Neuron (in vitro differentiated cells): Measurements from ENCODE around the gene SDR39U1.

Source experiments
- H2AFZ ChIP-seq: one replicate; pipeline ENCODE4 v1.6.1; 2013; ENCODE audit warnings: low read depth, mild to moderate bottlenecking, inconsistent platforms, low read length, moderate library complexity
- H3K27me3 ChIP-seq: one replicate; pipeline ENCODE4 v1.6.1; 2013; ENCODE audit warnings: low read length; ENCODE audit not compliant: insufficient read depth
- H3K36me3 ChIP-seq: one replicate; pipeline ENCODE4 v1.6.1; 2013; ENCODE audit warnings: low read length; ENCODE audit not compliant: insufficient read depth
- H3K4me1 ChIP-seq: one replicate; pipeline ENCODE4 v1.6.1; 2013; ENCODE audit warnings: low read length; ENCODE audit not compliant: insufficient read depth
- H3K4me3 ChIP-seq: 2 replicates; pipeline ENCODE4 v1.5.1; 2013; ENCODE audit warnings: mild to moderate bottlenecking, low read length, moderate library complexity
- H3K9me3 ChIP-seq: one replicate; pipeline ENCODE4 v1.6.1; 2013; ENCODE audit warnings: low read length

Gene SDR39U1

GRCh38 chr14:24430682-24431568 lies 11.7 kb downstream of the SDR39U1 start:
- Histone ChIP-seq H3K4me3 (peak overlapping the region; percentile 65), H3K36me3 (peaks cover 12% of the 10 kb centered on the region), H3K27me3 (peaks cover 5% of the 10 kb centered on the region), H2AFZ (no peak overlapping the region), H3K9me3 (no peaks in the 10 kb centered on the region), H3K4me1 (peaks cover 9% of the 10 kb centered on the region)

DNA sequence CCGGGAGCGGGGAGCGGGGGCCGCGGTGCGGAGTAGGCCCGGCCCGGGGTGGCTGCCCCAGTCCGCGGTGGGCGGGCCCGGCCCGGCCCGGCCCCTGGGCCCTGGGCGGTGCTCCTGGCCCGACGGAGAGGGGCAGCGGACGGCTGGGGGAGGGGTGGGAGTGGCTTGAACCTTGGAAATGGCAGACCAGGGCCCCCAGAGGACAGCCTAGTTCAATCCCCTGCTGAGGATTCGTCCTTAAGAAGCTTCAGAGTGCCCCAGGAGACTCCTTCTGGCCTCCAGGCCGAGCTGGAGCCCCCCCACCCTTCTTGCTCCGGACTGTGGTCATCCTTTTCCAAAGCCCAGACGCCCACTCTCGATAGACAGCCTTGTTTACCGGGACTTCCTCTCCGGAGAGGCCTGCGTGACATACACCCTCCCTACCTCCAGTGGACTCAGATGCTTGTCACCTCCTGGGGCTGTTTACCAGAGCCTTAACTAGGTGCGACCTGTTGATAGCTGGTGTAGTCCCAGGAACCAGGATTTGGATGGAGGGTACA lies 12.4 kb downstream of the SDR39U1 start:
- Histone ChIP-seq H3K36me3 (peaks cover 12% of the 10 kb centered on the region), H2AFZ (no peak overlapping the region), H3K4me3 (peak overlapping the region; percentile 65), H3K4me1 (peaks cover 9% of the 10 kb centered on the region), H3K27me3 (peaks cover 5% of the 10 kb centered on the region), H3K9me3 (no peaks in the 10 kb centered on the region)

- Histone ChIP-seq H2AFZ (peak within 1 kb of the TSS; percentile 84), H3K36me3 (peaks cover 12% of the 10 kb centered on the region), H3K9me3 (no peaks in the 10 kb centered on the region), H3K4me3 (peak within 1 kb of the TSS; percentile 65), H3K27me3 (peaks cover 7% of the 10 kb centered on the region), H3K4me1 (peaks cover 9% of the 10 kb centered on the region)
Measured at GRCh38 chr14:24429395-24430142, 13.0 kb downstream of the SDR39U1 start, which contains the start of the genes CBLN3 and KHNYN. Gene CBLN3, minus strand, starts transcription at chr14:24429668. Its CDS starts 614 bp downstream, at chr14:24429054. Gene KHNYN, plus strand, starts transcription at chr14:24429954. Its CDS starts 777 bp downstream, at chr14:24430731.

GRCh38 chr14:24428628-24429394 lies 13.8 kb downstream of the SDR39U1 start:
- peak overlapping the region; percentile 84 for H2AFZ ChIP-seq
- H3K4me1 ChIP-seq, result peaks cover 9% of the 10 kb centered on the region
- H3K4me3 ChIP-seq, result no peak overlapping the region

GRCh38 chr14:24427537-24428508 lies 14.8 kb downstream of the SDR39U1 start:
- H3K4me3 ChIP-seq, result no peak overlapping the region
- no peaks in the 10 kb centered on the region for H3K9me3 ChIP-seq
- H3K36me3 ChIP-seq, result peaks cover 6% of the 10 kb centered on the region
- peaks cover 17% of the 10 kb centered on the region for H3K27me3 ChIP-seq
- H3K4me1 ChIP-seq, result peaks cover 9% of the 10 kb centered on the region
- H2AFZ ChIP-seq, result no peak overlapping the region

More at GRCh38 chr14:24428628-24429394, 13.8 kb downstream of the SDR39U1 start:
- peaks cover 12% of the 10 kb centered on the region for H3K36me3 ChIP-seq
- peaks cover 10% of the 10 kb centered on the region for H3K27me3 ChIP-seq
- H3K9me3 ChIP-seq, result no peaks in the 10 kb centered on the region

DNA sequence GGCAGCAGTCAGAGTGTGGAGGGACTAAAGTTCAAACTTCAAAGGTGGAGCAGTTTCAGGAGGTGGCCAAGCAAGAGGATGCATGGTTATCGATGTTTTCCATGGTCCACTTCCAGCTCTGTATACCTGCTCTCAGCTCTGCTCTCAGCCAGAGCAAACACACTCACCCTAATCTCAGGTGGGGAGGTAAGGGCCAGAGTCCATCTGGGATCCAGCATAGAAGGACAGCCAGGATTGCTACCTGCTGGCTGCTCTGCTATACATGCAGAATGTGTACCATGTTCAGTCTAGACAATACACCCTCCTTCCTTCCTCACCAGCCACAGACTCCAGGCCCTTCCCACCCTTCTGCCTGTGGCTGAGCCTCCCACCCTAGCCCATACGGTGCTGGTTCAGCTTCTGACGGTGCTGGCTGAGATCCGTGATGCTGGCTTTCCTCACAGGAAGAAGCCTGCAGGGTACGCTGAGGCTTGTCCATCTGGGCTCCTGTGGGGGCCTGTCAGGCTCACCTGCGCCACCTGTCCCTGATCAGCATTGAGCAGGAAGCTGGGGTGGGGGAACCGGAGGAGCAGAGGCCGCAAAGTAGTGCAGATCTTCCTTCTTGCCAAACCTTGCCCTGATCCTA lies 15.6 kb downstream of the SDR39U1 start:
- H3K27me3 ChIP-seq, result peaks cover 22% of the 10 kb centered on the region
- peaks cover 9% of the 10 kb centered on the region for H3K4me1 ChIP-seq
- H3K36me3 ChIP-seq, result no peaks in the 10 kb centered on the region
- H3K9me3 ChIP-seq, result no peaks in the 10 kb centered on the region
- no peak overlapping the region for H2AFZ ChIP-seq
- H3K4me3 ChIP-seq, result no peak overlapping the region

- Histone ChIP-seq H2AFZ (no peak overlapping the region), H3K27me3 (peaks cover 22% of the 10 kb centered on the region), H3K9me3 (no peaks in the 10 kb centered on the region), H3K4me1 (peaks cover 9% of the 10 kb centered on the region), H3K4me3 (no peak overlapping the region), H3K36me3 (no peaks in the 10 kb centered on the region)
Measured at GRCh38 chr14:24426150-24426911, 16.2 kb downstream of the SDR39U1 start.

DNA sequence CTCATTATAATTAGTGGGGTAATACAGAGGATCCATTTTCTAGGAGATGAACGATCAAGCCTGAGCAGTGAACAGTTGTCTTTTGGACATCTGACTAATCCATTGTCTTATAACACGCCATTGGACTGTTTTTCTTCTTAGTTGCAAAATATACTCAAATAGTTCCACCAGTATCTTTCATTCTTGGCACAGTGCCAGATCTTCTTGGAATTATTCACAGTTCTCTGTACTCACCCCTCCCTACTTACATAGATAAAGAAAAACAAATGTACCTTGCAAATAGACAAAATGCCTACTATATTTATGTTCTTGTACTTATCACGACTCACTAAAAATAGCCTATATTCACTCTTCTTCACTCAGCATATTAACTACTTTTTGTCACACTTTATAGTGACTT lies 16.9 kb downstream of the SDR39U1 start:
- Histone ChIP-seq H3K27me3 (peaks cover 23% of the 10 kb centered on the region), H3K9me3 (no peaks in the 10 kb centered on the region), H3K36me3 (no peaks in the 10 kb centered on the region), H2AFZ (no peak overlapping the region), H3K4me3 (no peak overlapping the region), H3K4me1 (peaks cover 7% of the 10 kb centered on the region)

- H2AFZ ChIP-seq, result no peak overlapping the region
- H3K27me3 ChIP-seq, result peaks cover 46% of the 10 kb centered on the region
- no peaks in the 10 kb centered on the region for H3K36me3 ChIP-seq
- no peak overlapping the region for H3K4me3 ChIP-seq
- no peaks in the 10 kb centered on the region for H3K4me1 ChIP-seq
- no peaks in the 10 kb centered on the region for H3K9me3 ChIP-seq
Measured at GRCh38 chr14:24422694-24423601, 19.6 kb downstream of the SDR39U1 start.

DNA sequence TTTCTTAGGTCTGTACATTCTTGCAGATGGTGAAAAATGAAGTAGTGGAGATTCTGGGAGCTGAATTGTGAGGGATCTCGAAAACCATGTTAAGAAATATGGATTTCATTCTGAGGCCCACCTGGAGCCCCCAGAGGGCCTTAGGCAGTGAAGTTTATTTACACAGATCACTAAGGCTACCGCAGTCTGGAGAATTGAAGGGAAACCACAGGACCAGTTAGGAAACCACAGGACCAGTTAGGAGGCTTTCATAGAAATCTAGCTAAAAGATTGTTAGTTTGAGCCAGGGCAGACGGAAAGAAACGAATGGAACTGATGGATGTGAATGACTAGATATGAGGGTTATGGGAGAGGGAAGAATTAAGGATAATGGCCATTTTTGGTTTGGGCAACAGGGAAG lies 20.3 kb downstream of the SDR39U1 start:
- no peaks in the 10 kb centered on the region for H3K4me1 ChIP-seq
- H3K4me3 ChIP-seq, result no peak overlapping the region
- no peaks in the 10 kb centered on the region for H3K9me3 ChIP-seq
- no peak overlapping the region for H2AFZ ChIP-seq
- H3K27me3 ChIP-seq, result peaks cover 50% of the 10 kb centered on the region
- no peaks in the 10 kb centered on the region for H3K36me3 ChIP-seq
